Erythroblast (primary cell): ENCODE results near the gene SCN9A.
"Not testable (repeated sequence)": the region's sequence is repeated elsewhere in the genome, so short reads cannot be mapped to it uniquely, and the experiment has no call there.

ENCODE experiments used
- DNase-seq, 2 experiments: peaks; one replicate each; lab custom pipeline; 2025; lab: John Stamatoyannopoulos, UW
- GATA1 ChIP-seq: IDR thresholded peaks from 2 replicates; pipeline ENCODE4 v1.6.1; 2011; ENCODE audit warnings: low read depth, mild to moderate bottlenecking, control low read depth, low read length, moderate library complexity
- POLR2A ChIP-seq: IDR thresholded peaks from 2 replicates; pipeline ENCODE4 v1.6.1; 2011; ENCODE audit warnings: mild to moderate bottlenecking, low read length

Gene SCN9A

GRCh38 chr2:166364476-166365161 lies 11.1 kb downstream of the SCN9A start:
- TF ChIP-seq POLR2A = no peak
- no peak for TF ChIP-seq GATA1
- no peak for DNase-seq

- DNase-seq = peak; percentile 39 to 41
- no peak for TF ChIP-seq GATA1
- TF ChIP-seq POLR2A = no peak
Measured at GRCh38 chr2:166361351-166362153, 14.2 kb downstream of the SCN9A start.

GRCh38 chr2:166360906-166361305 lies 14.8 kb downstream of the SCN9A start:
- DNase-seq = no peak
- TF ChIP-seq POLR2A (no peak), GATA1 (no peak)

GRCh38 chr2:166360426-166360825 lies 15.3 kb downstream of the SCN9A start:
- no peak for DNase-seq
- no peak for TF ChIP-seq GATA1
- TF ChIP-seq POLR2A = no peak

GRCh38 chr2:166357950-166358321 lies 17.8 kb downstream of the SCN9A start:
- not testable (repeated sequence) for DNase-seq

GRCh38 chr2:166357068-166357949 lies 18.4 kb downstream of the SCN9A start:
- no peak for DNase-seq
- no peak for TF ChIP-seq POLR2A
- TF ChIP-seq GATA1 = no peak

GRCh38 chr2:166351319-166351718 lies 24.4 kb downstream of the SCN9A start:
- no peak for DNase-seq
- no peak for TF ChIP-seq POLR2A
- TF ChIP-seq GATA1 = no peak

- DNase-seq = no peak
- TF ChIP-seq POLR2A (no peak), GATA1 (no peak)
Measured at GRCh38 chr2:166350525-166350924, 25.2 kb downstream of the SCN9A start.

- DNase-seq = no peak
- TF ChIP-seq POLR2A (no peak), GATA1 (no peak)
Measured at GRCh38 chr2:166344286-166345113, 31.2 kb downstream of the SCN9A start.

GRCh38 chr2:166343467-166343866 lies 32.3 kb downstream of the SCN9A start:
- no peak for DNase-seq
- no peak for TF ChIP-seq POLR2A
- no peak for TF ChIP-seq GATA1

- TF ChIP-seq GATA1 (no peak), POLR2A (no peak)
- no peak for DNase-seq
Measured at GRCh38 chr2:166341426-166341825, 34.3 kb downstream of the SCN9A start.

- TF ChIP-seq POLR2A = no peak
- no peak for TF ChIP-seq GATA1
- DNase-seq = no peak
Measured at GRCh38 chr2:166338831-166339339, 36.9 kb downstream of the SCN9A start.

GRCh38 chr2:166337932-166338331 lies 37.8 kb downstream of the SCN9A start:
- peak in 1 of 2 experiments; percentile 51 for DNase-seq
- TF ChIP-seq GATA1 (no peak), POLR2A (no peak)
